Inflammatory macrophage treated with lipopolysaccharide for 4 hours (primary cell): ENCODE data around the gene SHH.
"Not testable (repeated sequence)": the region's sequence is repeated elsewhere in the genome, so short reads cannot be mapped to it uniquely, and the experiment has no call there.

ENCODE experiments used
- DNase-seq: peaks from one replicate; pipeline ENCODE4 v3.0.0-alpha.2; 2020

SHH gene

DNA sequence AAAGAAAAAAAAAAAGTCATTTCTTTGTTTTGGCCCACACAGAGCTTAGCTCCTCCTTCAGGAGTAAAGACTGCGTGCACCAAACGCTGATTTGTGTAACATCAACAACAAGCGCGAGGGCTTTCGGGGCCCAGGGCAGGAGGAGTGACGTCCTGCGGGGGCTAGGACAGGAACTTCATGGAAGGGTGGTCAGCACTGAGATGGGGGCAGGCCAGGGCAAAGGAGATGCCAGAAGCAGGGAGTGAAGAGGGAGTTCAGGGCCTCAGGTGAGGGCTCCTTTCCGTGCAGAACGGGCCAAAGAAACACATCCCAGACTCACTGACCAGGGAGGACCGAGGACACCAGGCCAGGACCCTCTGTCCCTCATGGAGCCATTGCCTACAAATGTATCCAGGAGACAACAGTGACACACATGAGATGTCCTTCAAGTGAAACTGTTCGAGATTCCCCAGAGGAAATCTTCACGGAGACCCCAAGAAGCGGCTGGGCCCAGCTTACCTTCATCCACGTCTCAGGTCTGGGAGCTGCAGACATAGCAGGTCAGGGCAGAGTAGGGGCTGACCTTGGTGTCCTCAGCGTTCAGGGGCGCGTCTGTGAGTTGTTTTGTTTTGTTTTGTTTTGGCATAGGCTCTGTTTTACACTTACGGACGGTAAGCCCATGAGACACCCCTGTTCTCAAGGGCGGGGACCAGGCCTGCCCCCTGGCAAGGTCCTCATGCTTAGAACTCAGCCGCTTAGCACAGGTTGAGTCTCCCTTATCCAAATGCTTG, 30.4 kb upstream of the SHH start:
- no peak for DNase-seq

DNA sequence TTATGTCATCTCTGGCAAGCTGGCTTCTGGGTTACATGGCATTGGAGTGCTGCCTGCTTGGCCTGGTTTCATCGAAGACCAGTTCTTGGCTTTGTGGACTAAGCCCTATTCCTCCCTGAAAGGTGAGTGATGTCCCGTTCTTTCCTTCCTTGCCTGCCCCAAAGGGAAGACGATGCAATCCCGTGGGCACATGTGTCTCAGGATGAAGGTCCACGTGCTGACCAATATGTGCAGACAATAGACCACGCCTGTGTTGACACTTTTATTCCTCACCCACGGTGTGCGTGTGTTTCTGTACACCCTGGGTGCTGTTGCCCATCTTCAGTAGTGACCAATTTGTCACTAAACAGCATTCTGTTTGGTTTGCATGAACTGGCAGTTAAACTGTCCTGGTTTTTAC, 28.6 kb upstream of the SHH start:
- DNase-seq, result no peak

DNA sequence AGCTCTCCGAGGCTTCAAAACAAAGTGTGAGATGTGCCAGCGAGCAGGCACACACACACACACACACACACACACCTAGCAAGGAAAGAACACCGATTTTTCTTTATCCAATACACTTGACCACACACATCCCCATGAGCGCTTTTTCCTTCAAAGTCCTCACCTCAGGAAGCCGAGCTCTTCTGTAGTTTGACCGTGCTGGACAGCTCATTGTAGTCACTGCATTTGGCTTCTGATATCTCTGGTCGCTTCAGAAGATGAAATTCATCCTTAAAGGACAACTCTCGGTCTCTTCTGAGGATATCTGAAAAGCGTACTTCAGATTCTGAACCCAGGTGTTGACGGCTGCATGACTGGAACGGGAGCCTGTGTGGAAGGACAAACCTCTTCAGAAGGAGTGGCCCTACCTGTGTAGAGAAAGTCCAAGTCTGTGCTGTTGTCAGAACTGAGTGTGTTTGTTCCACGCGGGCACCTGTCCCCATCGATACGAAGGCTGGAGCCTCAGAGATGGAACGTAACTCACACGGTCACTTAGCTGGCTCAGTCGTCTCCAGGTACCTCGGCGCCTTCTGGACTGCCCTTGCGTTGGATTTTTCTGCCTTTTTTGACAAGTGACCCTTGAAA, 28.1 kb upstream of the SHH start:
- DNase-seq, result no peak

DNA sequence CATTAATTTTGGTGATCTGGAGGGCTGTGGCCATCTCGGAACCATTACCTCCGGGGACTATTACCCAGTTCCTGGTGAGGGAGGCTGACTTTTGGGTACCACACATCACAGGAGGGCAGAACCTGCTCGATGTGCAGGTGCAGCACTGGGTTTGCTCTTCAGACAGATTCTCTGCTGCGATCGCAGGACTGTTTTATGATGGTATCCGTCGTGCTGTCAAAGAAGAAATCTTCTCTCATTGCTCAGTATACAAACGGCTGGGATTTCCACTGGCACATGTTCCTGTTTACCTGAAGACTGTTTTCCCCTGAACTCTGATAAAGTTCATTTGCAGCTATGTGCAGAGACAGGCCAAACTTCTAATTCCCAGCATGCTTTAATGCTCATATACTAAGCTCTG, 27.2 kb upstream of the SHH start:
- no peak for DNase-seq

DNA sequence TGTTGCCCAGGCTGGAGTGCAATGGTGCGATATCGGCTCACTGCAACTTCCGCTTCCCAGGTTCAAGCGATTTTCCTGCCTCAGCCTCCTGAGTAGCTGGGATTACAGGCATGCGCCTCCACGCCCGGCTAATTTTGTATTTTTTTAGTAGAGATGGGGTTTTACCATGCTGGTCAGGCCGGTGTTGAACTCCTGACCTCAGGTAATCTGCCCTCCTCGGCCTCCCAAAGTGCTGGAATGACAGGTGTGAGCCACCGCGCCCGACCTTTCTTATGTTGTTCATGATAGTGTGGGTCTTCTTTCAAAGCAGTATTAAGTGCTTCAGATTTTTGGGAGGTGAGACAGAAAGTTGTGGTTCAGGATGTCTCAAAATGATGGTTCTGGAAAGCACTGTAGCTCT, 26.0 kb upstream of the SHH start:
- DNase-seq, result not testable (repeated sequence)

DNA sequence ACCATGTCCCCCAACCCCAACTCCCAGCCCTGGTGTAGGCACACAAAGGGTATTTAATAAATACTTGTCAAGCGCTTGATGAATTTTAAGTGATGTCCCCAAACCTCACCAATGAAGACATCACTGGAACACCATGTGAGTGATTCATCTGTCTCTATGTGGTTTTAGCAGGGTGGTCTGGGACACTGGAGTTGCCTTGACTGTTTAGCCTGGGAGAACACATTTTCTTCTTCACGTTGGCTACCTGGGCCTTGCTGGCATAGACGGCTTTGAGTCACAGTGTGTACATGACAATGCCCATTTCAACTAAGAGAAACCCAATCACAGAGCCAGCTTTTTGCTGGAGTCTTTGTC, 24.8 kb upstream of the SHH start:
- no peak for DNase-seq

DNA sequence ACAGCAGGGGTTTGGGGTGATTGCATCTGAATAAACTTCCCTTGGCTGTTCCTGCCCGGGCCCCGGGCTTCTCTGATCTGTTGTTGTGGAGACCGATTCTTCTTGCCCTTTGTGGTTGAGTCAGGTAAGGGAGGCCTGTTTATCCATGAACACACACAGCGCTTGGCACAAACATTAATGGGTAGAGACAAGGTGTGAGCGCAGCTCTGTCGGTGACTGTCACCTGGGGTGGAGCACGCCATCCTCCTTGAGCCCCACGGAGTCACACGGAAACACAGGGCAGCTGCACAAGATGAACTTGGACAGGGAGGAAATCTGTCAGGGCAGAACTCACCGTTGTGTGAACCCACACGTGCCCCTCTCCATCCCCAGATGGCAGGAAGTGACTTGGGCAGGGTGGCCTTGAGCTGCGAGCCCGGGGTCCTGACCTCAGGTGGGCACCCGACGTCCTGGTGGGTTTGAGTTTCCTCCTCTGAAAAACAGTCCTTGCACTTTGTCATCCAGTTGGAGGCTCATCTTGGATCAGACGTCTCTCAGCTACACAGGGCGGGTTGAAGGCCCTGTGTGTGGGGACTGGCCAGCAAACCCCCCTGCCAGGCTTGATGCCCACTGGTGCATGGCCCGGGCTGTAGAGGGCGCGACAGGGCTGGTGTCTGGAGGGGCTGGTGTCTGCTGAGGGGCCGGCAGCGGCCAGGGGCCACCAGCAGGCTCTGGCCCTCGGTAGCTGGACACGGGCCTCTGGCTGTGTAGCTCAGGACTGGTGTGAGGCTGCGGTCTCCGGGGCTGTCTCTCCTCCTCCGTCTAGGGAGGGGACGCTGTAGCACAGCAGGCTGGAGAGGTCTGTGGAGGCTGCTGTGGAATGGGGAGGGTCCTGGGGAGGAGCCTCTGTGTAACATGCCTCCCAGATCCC, 24.2 kb upstream of the SHH start:
- DNase-seq, result no peak

DNA sequence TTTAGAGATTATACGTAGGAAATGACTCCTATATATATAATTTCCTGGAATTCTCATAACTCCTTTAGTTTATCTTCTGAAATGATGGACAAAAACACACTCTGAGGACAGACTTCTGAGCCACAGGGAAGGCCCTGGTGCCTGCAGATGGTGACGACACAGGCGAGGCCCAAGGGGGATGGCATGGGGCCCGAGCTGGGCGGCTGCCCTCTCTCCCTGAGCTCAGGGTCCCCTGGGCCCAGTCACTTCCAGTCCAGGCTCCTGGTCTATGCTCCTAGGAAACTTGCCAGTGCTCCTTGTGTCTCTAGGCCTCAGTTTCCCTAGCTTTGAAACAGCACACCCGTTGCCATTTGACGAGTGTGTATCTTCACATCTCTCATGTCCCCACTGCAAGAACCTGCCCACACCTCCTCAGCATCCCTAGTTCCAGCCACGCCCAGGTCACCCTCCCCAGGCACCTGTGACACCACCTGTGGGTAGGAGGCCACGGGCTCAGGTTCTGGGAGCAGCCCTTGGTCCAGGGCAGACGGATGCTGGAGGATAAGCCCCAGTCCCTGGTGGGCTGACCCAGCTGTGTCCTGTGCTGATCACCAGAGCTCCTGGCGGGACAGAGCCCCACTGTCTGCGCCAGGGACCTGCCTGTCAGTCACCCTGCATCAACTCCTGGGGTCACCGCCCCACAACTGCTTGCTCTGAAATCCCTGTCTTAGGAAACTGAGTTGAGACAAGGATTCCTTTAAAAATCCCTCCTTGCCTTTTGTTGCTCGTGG, 23.4 kb upstream of the SHH start:
- DNase-seq, result no peak

DNA sequence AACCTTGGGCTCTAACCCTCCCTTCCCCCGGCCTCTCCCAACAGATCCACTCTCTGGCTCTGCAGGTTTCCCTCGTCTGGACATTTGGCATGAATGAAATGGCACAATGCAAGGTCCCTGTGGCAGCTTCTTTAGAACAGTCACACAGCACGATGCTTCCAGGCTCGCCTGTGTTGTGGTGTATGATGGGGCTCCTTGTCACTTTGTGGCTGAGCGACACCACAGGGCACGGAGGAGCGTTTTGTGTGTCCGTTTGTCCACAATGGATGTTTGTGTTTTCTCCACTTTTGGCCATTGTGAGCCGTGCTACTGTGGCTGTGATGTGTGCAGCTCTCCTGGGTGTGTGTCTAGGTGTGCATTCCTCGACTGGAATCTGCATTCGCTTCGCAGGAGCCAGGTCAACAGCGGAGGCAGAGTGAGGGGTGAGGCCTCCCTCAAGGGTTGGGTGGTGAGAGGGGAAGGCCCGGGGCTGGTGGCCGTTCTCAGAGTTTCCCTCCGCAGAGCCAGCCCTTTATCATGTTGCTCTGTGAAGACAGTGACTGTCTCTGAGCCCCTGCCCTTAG, 22.3 kb upstream of the SHH start:
- DNase-seq, result no peak

DNA sequence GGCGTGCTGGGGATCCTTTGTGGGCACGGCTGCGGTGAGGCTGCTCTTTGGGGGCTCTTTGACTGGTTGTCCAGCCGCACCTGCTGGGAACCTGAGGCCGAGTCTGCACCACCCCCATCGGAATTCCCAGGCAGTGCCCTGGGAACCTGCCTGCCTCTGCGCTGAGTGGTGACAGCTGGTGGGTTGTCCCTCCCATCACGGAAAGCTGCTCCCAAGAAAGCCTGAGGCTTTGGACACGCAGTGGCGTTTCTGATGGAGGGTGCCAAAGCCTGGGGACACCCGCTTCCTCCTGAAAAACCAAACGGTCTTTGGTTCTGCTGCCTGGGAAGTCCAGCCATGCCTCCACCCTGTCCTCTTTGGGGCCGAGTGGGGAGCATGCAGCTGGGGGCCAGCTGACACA, 21.4 kb upstream of the SHH start:
- DNase-seq, result no peak

DNA sequence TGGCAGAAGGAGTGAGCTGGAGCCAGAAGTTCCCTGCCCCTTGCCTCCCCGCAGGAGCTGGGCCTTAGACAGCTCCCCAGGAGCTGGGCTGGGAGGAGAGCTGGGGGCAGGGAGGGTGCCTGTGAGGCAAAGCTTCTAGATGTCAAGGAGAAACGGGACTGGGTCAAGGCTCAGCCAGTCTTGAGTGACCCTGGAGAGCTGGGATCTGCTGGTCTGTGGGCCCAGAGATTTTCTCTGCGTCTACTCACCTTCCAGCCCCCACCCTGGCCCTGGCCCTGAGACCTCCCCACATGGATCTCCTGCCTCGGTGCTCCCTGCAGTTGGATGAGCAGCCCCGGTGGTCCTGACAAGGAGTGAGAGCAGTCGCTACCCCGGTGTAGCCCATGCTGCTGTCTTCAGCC, 20.3 kb upstream of the SHH start:
- no peak for DNase-seq

DNA sequence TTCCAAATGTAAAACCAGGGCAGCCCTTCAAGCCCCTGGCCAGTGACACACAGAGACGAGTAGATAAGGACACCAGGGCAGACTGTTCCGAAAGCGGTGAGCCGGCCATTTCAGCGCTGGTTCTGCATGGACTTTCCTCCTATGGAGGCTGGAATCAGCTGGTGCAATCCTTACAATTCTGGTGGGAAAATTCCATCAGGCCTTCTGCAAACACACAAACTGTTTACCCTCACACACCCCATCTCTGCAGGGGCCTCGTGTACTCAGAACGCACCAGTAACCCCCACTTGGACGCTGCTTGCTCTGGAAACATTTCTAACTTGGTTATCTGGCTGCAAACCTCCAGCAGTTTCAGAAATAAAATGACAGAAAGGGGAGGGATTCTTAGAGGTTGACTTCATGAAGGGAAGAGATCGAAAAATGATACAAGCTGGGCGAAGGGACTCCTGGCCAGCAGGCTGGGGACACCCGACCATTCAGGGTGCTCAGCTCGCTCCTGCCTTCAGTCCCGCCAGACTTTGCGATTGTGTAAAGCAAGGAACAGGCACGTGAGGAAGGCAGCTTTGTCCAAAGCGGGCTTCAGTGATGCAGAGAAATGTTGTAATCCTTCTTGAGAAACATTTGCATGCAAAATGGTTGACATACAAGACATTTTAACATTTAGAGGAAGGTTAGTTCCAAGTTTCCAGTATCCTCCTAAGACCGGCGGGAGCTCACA, 19.7 kb upstream of the SHH start:
- DNase-seq, result no peak

DNA sequence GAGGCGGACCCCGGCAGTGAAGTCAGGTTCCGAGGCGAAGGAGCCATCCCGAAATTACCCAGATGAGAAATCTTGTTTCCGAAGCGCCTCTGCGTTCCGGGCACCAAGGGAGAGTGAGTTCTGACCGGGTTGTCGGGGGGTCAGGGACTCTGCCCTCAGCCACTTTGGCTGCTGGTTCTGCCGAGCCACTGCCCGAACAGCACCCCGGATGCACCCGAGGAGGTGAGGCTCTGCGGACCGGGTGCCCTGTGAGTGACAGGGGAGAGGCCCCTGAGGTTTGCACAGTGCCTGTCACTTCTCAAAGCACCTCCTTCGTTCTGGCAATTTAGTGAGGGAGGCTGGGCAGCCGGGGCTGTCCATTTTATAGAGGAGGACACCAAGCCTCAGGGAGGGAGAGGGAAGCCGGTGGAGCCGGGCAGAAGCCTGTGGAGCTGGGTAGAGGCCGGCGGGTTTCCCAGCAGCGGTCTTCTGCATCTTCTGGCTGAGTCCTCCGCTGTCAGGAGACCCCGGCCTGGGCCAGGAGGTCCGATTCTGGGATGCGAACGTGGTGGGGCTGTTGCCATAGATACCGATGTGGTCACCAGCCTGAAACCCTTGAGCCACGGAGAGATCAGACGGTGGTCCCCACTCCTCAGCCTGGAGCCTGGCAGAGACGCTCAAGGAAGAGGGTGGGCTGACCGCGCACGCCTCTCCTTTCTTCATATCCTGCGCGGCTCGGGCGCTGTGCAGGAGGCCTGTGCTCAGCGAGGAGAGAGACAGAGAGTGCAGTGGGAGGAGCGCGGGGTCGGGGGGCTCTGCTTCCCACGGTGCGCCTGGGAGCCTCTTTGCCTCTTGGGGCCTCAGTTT, 18.9 kb upstream of the SHH start:
- DNase-seq, result no peak

DNA sequence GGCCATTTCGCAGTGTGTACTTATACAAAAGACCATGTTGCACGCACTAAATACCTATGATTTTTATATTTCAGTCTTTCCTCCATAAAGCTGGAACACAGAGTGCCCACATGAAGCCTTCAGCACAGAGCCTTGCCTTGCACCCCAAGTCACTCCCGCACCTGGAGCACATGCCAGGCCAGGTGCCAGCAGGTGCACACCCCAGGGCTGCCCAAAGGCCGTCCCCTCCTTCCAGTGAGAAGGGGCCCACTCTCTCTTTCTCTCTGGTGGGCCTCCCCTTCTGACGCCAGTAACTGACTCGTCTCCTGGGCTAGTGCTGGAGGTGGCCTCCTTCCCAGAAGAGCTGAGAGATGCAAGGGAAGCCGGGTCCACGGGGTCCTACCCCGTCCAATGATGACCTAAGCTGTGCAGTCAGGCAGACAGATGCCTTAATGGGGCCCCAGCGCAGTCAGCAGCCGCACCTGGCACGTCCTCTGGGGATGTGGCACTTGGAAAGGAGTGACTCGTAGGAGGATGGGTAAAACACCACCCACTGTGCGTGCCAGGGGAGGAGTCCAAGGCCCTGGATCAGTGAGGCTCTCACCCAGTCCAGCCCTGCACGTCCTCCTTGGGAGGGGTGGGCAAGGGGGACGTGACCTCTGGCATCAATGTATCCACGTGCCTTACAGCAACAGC, 17.7 kb upstream of the SHH start:
- DNase-seq, result no peak

DNA sequence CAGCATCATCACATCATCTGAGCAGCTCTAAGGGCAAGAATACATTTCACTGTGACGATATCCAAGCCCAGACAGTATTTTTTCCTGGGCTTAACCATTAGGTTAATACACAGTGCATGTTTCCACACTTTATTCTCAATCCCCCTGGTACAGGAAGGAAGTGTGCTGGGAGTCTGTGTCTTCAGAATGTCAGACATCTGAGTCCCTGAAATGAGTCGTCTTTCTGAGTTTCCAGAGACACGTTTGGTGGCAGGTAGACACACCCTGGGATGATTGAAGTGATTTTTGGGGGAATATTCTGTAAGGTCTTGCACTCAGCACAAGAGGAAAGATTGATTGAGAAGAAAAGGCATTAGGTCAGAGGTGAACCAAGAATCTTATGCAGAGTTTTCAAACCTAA, 13.1 kb upstream of the SHH start:
- no peak for DNase-seq

DNA sequence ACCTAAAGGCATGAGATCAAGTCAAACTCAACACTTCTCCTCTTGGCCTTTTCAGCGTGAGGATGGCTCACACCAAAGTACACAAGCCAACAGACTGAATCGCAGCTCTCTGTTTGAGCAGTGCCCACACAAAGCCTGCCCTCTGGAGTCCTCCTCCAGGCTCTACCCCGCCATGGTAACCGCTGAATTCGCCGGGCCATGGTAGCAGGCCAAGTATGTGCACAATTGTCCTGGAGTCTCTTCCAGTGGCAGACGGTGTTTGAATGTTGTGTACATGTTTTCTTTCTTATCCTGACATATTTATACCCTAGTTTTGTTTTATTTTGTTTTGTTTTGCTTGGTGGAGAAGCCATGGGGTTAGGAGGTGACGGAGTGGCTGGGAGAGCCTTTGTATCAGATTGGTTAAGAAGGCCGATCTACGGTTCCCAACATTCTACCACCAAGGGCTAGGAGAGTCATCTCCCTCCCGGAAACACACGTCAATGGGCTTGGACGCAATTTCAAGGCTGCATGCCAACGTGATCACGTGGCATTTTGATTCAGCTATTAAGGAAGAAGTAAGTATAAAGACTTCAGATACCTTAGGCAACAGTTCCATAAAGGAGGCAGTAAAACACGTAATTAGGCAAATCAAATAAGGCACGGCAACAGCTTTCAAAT, 12.1 kb upstream of the SHH start:
- no peak for DNase-seq

DNA sequence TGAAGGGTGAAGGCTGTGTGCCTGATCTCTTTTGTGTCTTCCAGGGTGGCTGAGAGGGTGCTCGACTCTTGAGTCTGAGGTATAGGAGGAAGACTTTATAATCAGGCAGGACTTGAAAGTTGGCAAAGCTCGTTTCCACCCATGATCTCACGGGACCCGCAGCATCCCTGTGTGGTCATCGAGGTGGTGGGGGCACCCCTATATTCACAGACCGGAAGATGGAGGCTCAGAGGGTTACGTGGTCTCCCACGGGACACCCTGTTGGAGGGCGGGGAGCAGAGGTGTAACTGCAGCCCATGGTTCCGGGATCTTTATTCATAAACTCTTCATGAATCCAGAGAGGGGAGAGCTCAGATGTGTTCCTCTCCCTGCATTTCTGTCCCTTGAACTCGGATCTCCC, 9.6 kb upstream of the SHH start:
- no peak for DNase-seq

DNA sequence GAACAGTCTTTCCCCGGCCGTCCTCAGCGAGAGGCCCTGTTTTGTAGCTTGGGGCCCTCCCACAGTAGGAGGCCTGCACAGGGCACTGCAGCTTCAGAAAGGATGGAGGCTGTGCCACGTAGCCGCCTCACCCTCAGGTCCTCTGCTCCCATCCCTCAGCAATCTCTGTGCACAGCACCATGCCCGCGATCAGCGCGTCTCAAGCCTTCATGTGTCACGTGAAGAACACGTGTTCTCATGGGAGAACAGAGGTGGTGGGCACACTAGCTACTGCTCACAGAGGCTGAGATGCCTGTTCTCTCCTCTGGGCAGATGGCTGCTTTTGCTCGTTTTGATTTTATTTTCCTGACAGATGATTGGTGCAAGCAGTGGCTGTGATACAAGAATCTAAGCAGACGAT, 8.5 kb upstream of the SHH start:
- no peak for DNase-seq

DNA sequence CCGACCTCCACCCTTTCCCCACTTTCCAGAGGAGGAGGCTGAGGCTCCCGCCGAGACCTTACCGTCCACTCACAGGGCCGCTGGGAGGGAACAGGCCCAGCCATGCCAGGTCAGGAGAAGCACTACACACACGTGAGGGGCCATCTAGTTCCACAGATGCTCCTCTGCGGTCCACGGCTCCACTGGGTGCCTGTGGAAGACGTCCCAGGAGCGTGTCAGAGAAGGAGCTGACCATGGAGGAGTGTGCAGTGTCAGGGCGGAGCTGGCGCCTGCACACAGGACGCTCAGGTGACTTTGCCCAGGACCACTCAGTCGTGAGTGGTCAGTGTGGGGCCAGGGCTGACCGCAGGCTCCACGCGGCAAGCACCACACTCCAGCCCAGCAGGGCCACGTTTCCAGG, 8.0 kb upstream of the SHH start:
- no peak for DNase-seq

DNA sequence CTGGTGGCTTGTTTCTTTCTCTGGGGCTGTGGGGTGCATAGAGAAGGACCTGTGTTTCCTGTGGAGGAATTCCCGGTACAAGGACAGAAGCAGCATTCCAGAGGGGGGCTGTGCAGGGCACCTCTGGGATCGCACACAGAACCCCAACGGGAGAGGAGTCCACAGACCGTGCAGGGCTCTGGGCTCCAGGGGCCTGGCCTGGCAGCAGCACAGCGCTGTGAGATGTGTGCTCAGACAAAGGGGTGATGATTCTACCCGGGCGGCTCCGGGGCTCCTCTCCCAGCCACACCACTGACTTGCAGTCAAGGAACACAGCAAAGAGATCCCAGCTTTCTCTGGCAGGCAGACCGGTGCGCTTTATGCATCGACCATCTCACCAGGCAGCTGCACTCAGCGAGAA, 6.9 kb upstream of the SHH start:
- DNase-seq, result no peak
